GM21576 (cell line): ENCODE measurements around the gene VENTX.
"Not testable (repeated sequence)": the region's sequence is repeated elsewhere in the genome, so short reads cannot be mapped to it uniquely, and the experiment has no call there.

ENCODE experiments used
- ATAC-seq: cut with Tn5 transposase; IDR thresholded peaks from one replicate; pipeline ENCODE4 v1.9.1; 2021; ENCODE audit warnings: mild to moderate bottlenecking, moderate library complexity; ENCODE audit not compliant: unreplicated experiment

Gene VENTX

GRCh38 chr10:133214468-133215410 lies 22.9 kb upstream of the VENTX start:
- ATAC-seq = no peak

- ATAC-seq = no peak
Observed at GRCh38 chr10:133215586-133215985, 22.1 kb upstream of the VENTX start.

- no peak for ATAC-seq
Observed at GRCh38 chr10:133216776-133217175, 20.9 kb upstream of the VENTX start.

- no peak for ATAC-seq
Observed at GRCh38 chr10:133217800-133218589, 19.7 kb upstream of the VENTX start.

GRCh38 chr10:133218891-133219290 lies 18.8 kb upstream of the VENTX start:
- no peak for ATAC-seq

- ATAC-seq = no peak
Observed at GRCh38 chr10:133219782-133220181, 17.9 kb upstream of the VENTX start.

- ATAC-seq = no peak
Observed at GRCh38 chr10:133221331-133221730, 16.3 kb upstream of the VENTX start.

GRCh38 chr10:133221756-133222155 lies 15.9 kb upstream of the VENTX start:
- ATAC-seq = not testable (repeated sequence)

GRCh38 chr10:133224076-133224475 lies 13.6 kb upstream of the VENTX start:
- no peak for ATAC-seq

GRCh38 chr10:133224756-133225372 lies 12.8 kb upstream of the VENTX start:
- ATAC-seq = no peak

- no peak for ATAC-seq
Observed at GRCh38 chr10:133225707-133226191, 11.9 kb upstream of the VENTX start.

GRCh38 chr10:133226251-133226808 lies 11.3 kb upstream of the VENTX start:
- no peak for ATAC-seq

GRCh38 chr10:133227256-133227655 lies 10.4 kb upstream of the VENTX start:
- ATAC-seq = no peak

- ATAC-seq = no peak
Observed at GRCh38 chr10:133229265-133230043, 8.2 kb upstream of the VENTX start.

GRCh38 chr10:133230044-133230361 lies 7.7 kb upstream of the VENTX start, which contains the start of gene UTF1:
Gene UTF1, plus strand, starts transcription at chr10:133230217. Its CDS starts 72 bp downstream, at chr10:133230289.
- no peak for ATAC-seq

GRCh38 chr10:133230387-133231195 lies 7.1 kb upstream of the VENTX start:
- no peak for ATAC-seq

GRCh38 chr10:133231244-133231945 lies 6.3 kb upstream of the VENTX start:
- no peak for ATAC-seq

- ATAC-seq = no peak
Observed at GRCh38 chr10:133231946-133232574, 5.6 kb upstream of the VENTX start.
